Glutamatergic neuron (in vitro differentiated cells): ENCODE results near the gene CDKN3. TPM values are rescaled to one million over a fixed set of nuclear protein-coding genes. Genes with fewer than 3 reads are reported as not detected.

Source experiments
- DNase-seq: peaks from one replicate; pipeline ENCODE4 v3.0.0; 2022
- H3K27ac Mint-ChIP-seq: one replicate; pipeline ENCODE4 v1.8.0; 2020; ENCODE audit warnings: mild to moderate bottlenecking, mixed read lengths, inconsistent platforms; ENCODE audit not compliant: unreplicated experiment
- H3K27me3 Mint-ChIP-seq: one replicate; pipeline ENCODE4 v1.8.0; 2020; ENCODE audit warnings: mild to moderate bottlenecking, moderate library complexity, mixed read lengths, inconsistent platforms; ENCODE audit not compliant: unreplicated experiment
- H3K36me3 Mint-ChIP-seq: one replicate; pipeline ENCODE4 v1.8.0; 2020; ENCODE audit warnings: mild to moderate bottlenecking, mixed read lengths, inconsistent platforms; ENCODE audit not compliant: unreplicated experiment
- H3K4me1 Mint-ChIP-seq: one replicate; pipeline ENCODE4 v1.8.0; 2020; ENCODE audit warnings: mild to moderate bottlenecking, low read depth, mixed read lengths, inconsistent platforms; ENCODE audit not compliant: unreplicated experiment
- H3K4me3 Mint-ChIP-seq: one replicate; pipeline ENCODE4 v1.8.0; 2020; ENCODE audit warnings: mild to moderate bottlenecking, mixed read lengths, inconsistent platforms; ENCODE audit not compliant: unreplicated experiment
- H3K9me3 Mint-ChIP-seq: one replicate; pipeline ENCODE4 v1.8.0; 2020; ENCODE audit warnings: mild to moderate bottlenecking, moderate library complexity, mixed read lengths, inconsistent platforms; ENCODE audit not compliant: unreplicated experiment
- long read RNA-seq: library from polyadenylated mRNA; unstranded; transcript quantifications from one replicate; pipeline ENCODE4 v2.0.0, GENCODE V29; 2020; ENCODE audit not compliant: unreplicated experiment
- total RNA-seq: library from RNA; stranded (reverse); fragmentation: NEBNext Ultra II Directional; extraction: Animal tissue kit (Norgen Biotek cat#: 25700); gene quantifications from one replicate; pipeline ENCODE4 v1.2.1, GENCODE V29; 2021; ENCODE audit not compliant: unreplicated experiment
- TF ChIP-seq, protein P1 (sequence below): fragments of 200-600 bp; sonication (generic); IDR thresholded peaks from one replicate; pipeline ENCODE4 v1.5.0; 2021; ENCODE audit not compliant: partially characterized antibody, unreplicated experiment

Gene CDKN3, protein sequence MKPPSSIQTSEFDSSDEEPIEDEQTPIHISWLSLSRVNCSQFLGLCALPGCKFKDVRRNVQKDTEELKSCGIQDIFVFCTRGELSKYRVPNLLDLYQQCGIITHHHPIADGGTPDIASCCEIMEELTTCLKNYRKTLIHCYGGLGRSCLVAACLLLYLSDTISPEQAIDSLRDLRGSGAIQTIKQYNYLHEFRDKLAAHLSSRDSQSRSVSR
- 4.4 TPM for total RNA-seq
- long read RNA-seq, transcript CDKN3-202 (8 exons, 893 nt), result major isoform, 5 of 6 reads
- long read RNA-seq, partial matches to known transcripts, result 0 of 6 reads
- long read RNA-seq, other reads (novel, unspliced or antisense), result 1 of 6 reads

DNA sequence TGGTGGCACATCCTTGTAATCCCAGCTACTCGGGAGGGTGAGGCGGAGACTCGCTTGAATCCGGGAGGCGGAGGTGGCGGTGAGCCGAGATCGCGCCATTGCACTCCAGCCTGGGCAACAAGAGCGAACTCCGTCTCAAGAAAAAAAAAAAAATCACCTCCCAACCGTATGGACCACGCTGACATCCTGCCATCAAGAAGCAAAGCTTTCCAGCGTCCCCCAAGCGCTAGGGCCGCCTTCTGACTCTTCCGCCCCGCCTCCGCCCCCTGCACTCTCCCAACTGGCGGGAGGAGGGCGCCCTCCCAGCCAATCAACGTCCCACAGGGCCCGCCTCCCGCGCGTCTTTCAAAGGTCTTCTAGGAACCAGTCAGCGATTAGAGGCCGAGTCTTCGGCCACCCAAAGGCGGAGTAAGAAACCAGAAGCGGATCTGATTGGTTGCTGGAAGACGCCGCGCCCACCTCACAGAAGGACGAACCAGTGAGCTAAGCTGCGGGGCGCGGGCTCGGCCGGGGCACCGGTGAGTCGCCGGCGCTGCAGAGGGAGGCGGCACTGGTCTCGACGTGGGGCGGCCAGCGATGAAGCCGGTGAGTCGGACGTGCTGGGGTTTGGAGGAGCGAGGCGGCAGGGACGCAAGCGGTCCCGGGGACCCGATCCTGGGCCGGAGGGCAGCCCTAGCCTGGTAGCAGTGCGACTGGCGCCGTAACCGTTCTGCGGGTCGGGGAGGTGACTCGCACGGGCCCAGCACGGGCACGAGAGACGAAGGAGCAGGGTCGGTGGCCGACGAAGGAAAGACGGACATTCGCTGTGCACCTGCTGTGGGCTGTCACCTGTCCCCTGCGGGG, at the start of gene CDKN3:
Gene CDKN3 (plus strand): TSS at position 515 of the 843 bp plus-strand sequence. CDS start 62 bp downstream, at position 577.
- peak within 1 kb of the TSS; percentile 84 for H3K4me3 Mint-ChIP-seq
- no peak within 1 kb of the TSS for H3K27ac Mint-ChIP-seq
- TF ChIP-seq, protein P1, sequence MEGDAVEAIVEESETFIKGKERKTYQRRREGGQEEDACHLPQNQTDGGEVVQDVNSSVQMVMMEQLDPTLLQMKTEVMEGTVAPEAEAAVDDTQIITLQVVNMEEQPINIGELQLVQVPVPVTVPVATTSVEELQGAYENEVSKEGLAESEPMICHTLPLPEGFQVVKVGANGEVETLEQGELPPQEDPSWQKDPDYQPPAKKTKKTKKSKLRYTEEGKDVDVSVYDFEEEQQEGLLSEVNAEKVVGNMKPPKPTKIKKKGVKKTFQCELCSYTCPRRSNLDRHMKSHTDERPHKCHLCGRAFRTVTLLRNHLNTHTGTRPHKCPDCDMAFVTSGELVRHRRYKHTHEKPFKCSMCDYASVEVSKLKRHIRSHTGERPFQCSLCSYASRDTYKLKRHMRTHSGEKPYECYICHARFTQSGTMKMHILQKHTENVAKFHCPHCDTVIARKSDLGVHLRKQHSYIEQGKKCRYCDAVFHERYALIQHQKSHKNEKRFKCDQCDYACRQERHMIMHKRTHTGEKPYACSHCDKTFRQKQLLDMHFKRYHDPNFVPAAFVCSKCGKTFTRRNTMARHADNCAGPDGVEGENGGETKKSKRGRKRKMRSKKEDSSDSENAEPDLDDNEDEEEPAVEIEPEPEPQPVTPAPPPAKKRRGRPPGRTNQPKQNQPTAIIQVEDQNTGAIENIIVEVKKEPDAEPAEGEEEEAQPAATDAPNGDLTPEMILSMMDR, result peak; percentile 70
- DNase-seq, result peak; percentile 97
- peaks cover 4% of the 10 kb centered on the region for H3K9me3 Mint-ChIP-seq
- no peaks in the 10 kb centered on the region for H3K36me3 Mint-ChIP-seq
- H3K27me3 Mint-ChIP-seq, result peaks cover 8% of the 10 kb centered on the region
- no peaks in the 10 kb centered on the region for H3K4me1 Mint-ChIP-seq

- no peak overlapping the region for H3K4me3 Mint-ChIP-seq
- no peak overlapping the region for H3K27ac Mint-ChIP-seq
- DNase-seq, result no peak
- peaks cover 2% of the 10 kb centered on the region for H3K27me3 Mint-ChIP-seq
- peaks cover 14% of the 10 kb centered on the region for H3K4me1 Mint-ChIP-seq
- TF ChIP-seq, protein P1, result no peak
- H3K36me3 Mint-ChIP-seq, result no peaks in the 10 kb centered on the region
- H3K9me3 Mint-ChIP-seq, result peaks cover 2% of the 10 kb centered on the region
These were observed 49.8 kb upstream of the CDKN3 start for GRCh38 chr14:54347044-54347443.

DNA sequence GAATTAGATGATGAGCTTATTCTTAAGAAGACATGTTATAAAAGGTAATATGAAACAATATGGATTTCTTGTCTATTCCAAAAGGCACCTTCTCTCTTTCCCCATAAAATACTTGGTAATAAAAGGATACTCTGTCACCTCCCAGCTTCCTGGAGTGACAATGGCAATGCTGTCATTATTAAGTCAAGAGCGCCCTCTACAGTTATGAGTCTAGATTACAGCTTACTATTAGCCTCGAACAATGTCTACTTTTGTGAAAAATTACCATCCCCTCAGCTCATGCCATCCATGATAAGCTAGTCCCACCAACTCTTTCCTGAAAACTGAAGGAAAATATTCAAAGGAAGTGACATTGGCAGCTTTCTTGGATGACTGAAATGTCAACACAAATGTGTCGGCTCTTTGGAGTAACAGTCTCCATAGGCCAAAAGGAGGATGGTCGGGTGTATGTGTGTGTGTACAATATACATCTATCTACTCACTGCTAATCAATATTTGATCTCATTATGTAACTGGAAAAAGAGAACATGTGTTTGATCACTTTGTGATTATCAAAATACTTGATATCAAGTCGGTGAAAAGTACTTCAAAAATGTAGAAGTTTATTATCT, 48.7 kb upstream of the CDKN3 start:
- TF ChIP-seq, protein P1, result peak; percentile 86
- H3K4me3 Mint-ChIP-seq, result no peak overlapping the region
- no peak overlapping the region for H3K27ac Mint-ChIP-seq
- H3K9me3 Mint-ChIP-seq, result peaks cover 2% of the 10 kb centered on the region
- H3K36me3 Mint-ChIP-seq, result no peaks in the 10 kb centered on the region
- no peak for DNase-seq
- H3K27me3 Mint-ChIP-seq, result peaks cover 2% of the 10 kb centered on the region
- H3K4me1 Mint-ChIP-seq, result peaks cover 14% of the 10 kb centered on the region

DNA sequence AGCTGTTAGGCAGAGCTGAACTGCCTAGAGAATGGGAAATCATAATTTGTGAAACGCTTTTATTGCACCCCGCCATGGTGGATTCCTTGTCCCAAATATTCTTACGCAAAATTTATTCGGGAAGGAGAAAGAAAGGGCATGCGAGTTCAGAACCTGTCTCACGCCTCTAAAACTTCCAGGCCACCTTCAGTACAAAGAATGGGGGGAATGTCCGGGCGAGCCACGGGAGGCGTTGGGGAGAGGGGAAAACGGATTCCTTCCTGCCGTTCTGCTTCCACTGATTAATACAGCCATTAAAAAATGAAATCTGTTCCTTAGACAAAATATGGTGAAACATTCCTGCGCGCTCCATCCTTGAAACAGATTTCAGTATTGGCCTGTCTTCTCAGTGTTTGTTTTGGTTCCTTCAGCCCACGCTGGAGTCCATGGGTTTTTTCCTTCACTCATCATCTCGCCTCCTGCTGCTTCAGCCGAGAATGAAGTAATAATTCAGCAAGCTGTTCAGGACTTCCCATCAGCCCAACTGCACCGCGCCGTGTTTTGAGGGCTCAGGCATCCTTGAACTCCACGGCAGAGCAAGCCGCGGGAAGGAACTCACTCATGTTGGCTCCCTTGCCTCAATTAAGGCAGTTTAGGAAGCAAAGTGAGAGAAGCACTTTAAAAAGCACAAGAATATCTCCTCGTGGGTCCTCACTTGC, 47.7 kb upstream of the CDKN3 start:
- H3K4me3 Mint-ChIP-seq, result no peak overlapping the region

More for the DNA sequence above, 47.7 kb upstream of the CDKN3 start:
- peaks cover 4% of the 10 kb centered on the region for H3K27me3 Mint-ChIP-seq
- peaks cover 10% of the 10 kb centered on the region for H3K4me1 Mint-ChIP-seq
- H3K9me3 Mint-ChIP-seq, result peaks cover 2% of the 10 kb centered on the region
- TF ChIP-seq, protein P1, result no peak
- H3K27ac Mint-ChIP-seq, result no peak overlapping the region
- DNase-seq, result no peak
- no peaks in the 10 kb centered on the region for H3K36me3 Mint-ChIP-seq
